Activated CD8-positive, alpha-beta T cell treated with anti-CD3 and anti-CD28 coated beads for 36 hours (primary cell): ENCODE data around the gene TMEM253. TPM values are rescaled to one million over a fixed set of nuclear protein-coding genes. Genes with fewer than 3 reads are reported as not detected.

Experiments
- ATAC-seq: fragments of 200-7000 bp; cut with Tn5 transposase; one replicate; pipeline ENCODE4 v1.10.0; 2021; ENCODE audit warnings: mild to moderate bottlenecking, moderate library complexity
- CTCF ChIA-PET: fragments of 350-600 bp; sonication (Branson Sonifier 250); formaldehyde crosslinking; loops from one replicate; lab custom pipeline; 2021; ENCODE audit warnings: antibody characterized with exemption; lab: Charles Lee
- POLR2A ChIA-PET: fragments of 350-600 bp; sonication (Branson Sonifier 250); formaldehyde crosslinking; loops from one replicate; lab custom pipeline; 2021; ENCODE audit warnings: antibody characterized with exemption; lab: Charles Lee
- DNase-seq: peaks from one replicate; pipeline ENCODE4 v3.0.0-alpha.2; 2020
- H3K27ac Mint-ChIP-seq: one replicate; pipeline ENCODE4 v1.8.0; 2021; ENCODE audit warnings: mild to moderate bottlenecking, mixed read lengths
- H3K27me3 Mint-ChIP-seq: one replicate; pipeline ENCODE4 v1.8.0; 2021; ENCODE audit warnings: mixed read lengths
- H3K36me3 Mint-ChIP-seq: one replicate; pipeline ENCODE4 v1.8.0; 2021; ENCODE audit warnings: low read depth, mixed read lengths
- H3K4me1 Mint-ChIP-seq: one replicate; pipeline ENCODE4 v1.8.0; 2021; ENCODE audit warnings: low read depth, mixed read lengths
- H3K4me3 Mint-ChIP-seq: one replicate; pipeline ENCODE4 v1.8.0; 2021; ENCODE audit warnings: mild to moderate bottlenecking, moderate library complexity, mixed read lengths
- H3K9me3 Mint-ChIP-seq: one replicate; pipeline ENCODE4 v1.8.0; 2021; ENCODE audit warnings: mixed read lengths
- intact Hi-C: fragments of 100-400 bp; cut with micrococcal nuclease; formaldehyde crosslinking; loops from one replicate; pipeline ENCODE4 v1.10.0; 2022
- total RNA-seq, 2 experiments: library from RNA; stranded (reverse); gene quantifications; one replicate each; pipeline ENCODE4 v1.2.3, GENCODE V29; 2021
- TF ChIP-seq, protein P1 (sequence below): fragments of 200-600 bp; IDR thresholded peaks from one replicate; pipeline ENCODE4 v1.8.0; 2022; ENCODE audit warnings: antibody characterized with exemption, mild to moderate bottlenecking

The TMEM253 gene
- total RNA-seq, 2 experiments from 2014 or later = not detected

DNA sequence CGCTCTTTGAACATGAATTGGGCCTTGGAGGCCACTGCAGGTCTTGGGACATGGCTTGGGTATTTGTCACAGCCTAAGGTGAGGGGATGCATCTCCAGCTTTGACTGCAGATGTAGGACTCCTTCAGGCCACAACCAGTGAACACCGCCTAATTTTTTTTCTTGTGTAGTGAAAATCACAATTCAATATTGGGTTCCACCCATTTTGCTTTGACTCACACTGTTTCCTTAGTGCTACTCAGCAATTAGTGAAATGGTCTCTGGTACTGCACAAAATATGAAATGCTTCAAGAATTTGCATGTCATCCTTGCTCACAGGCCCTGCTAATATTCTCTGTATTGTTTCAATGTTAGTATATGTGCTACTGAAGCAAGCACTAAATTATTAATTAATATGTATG, 12.5 kb downstream of the TMEM253 start:
- Mint-ChIP-seq H3K27ac (no peak overlapping the region), H3K4me1 (peaks cover 4% of the 10 kb centered on the region), H3K4me3 (no peak overlapping the region), H3K27me3 (no peaks in the 10 kb centered on the region), H3K36me3 (no peaks in the 10 kb centered on the region), H3K9me3 (no peaks in the 10 kb centered on the region)
- no peak for ATAC-seq
- intact Hi-C loops = no loop called here
- ChIA-PET CTCF (interaction anchor here (1.3 to 13.2 kb wide), 2 partner anchors 16 to 97 kb away, joined by 3 to 267 read pairs; no protein-coding TSS in a partner anchor), POLR2A (interaction anchor here (1.1 kb wide), 1 partner anchor 10 kb away, joined by 3 read pairs; no protein-coding TSS in a partner anchor)
- no peak for DNase-seq
- TF ChIP-seq, protein P1, sequence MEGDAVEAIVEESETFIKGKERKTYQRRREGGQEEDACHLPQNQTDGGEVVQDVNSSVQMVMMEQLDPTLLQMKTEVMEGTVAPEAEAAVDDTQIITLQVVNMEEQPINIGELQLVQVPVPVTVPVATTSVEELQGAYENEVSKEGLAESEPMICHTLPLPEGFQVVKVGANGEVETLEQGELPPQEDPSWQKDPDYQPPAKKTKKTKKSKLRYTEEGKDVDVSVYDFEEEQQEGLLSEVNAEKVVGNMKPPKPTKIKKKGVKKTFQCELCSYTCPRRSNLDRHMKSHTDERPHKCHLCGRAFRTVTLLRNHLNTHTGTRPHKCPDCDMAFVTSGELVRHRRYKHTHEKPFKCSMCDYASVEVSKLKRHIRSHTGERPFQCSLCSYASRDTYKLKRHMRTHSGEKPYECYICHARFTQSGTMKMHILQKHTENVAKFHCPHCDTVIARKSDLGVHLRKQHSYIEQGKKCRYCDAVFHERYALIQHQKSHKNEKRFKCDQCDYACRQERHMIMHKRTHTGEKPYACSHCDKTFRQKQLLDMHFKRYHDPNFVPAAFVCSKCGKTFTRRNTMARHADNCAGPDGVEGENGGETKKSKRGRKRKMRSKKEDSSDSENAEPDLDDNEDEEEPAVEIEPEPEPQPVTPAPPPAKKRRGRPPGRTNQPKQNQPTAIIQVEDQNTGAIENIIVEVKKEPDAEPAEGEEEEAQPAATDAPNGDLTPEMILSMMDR = no peak

DNA sequence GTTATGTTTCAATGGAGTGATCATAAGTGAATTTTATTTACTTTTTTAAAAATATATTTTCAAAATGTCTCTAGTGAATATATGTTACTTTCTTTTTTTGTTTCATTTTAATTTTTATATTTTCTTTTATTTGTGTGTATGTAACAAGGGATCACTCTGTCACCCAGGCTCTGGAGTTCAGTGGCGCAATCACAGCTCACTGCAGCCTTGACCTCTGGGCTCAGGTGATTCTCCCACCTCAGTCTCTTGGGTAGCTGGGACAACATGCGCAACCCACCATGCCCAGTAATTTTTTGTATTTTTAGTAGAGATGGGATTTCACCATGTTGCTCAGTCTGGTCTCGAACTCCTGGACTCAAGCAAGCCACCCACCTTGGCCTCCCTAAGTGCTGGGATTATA, 18.1 kb downstream of the TMEM253 start:
- ChIA-PET POLR2A (no interaction called here), CTCF (no interaction called here)
- TF ChIP-seq, protein P1 = no peak
- peaks cover 13% of the 10 kb centered on the region for H3K27me3 Mint-ChIP-seq
- H3K4me1 Mint-ChIP-seq = no peaks in the 10 kb centered on the region
- intact Hi-C loops = no loop called here
- no peaks in the 10 kb centered on the region for H3K36me3 Mint-ChIP-seq
- no peak overlapping the region for H3K4me3 Mint-ChIP-seq
- DNase-seq = no peak
- ATAC-seq = no peak
- no peak overlapping the region for H3K27ac Mint-ChIP-seq
- no peaks in the 10 kb centered on the region for H3K9me3 Mint-ChIP-seq

DNA sequence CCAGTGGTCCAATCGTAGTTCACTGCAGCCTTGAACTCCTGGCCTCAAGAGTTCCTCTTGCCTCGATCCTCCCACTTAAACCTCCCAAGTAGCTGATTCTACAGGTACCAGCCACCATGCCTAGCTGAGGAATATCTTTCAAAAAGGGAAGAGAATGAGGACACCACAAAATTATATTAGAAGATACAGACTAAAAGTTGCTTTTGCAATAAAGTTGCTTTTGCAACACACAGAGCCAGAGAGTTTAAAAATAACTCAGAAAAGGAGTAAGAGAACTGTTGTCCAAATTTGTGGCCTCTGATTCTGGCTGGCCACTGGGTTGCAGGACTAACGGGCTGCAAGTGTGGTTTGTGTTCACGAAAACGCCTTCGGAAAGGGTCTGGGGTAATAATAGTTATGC, 19.8 kb downstream of the TMEM253 start:
- peaks cover 17% of the 10 kb centered on the region for H3K27me3 Mint-ChIP-seq

DNA sequence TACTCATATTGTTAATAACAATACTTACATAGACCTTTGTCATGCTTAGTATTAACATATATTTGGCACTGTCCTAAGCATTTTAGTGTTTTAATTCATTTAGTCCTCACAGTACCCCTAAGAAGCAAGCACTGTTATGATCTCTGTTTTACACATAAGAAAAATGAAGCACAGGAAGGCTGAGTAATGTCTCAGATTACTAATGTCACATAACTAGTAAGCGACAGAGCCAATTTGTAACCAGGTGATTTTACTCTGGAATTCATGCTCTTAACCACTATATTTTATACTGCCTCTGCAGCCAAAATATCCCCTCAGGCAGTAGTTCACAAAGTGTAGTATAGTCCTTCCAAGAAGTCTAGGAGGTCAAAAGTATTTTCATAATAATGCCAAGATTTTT, 20.3 kb downstream of the TMEM253 start:
- no peak overlapping the region for H3K4me3 Mint-ChIP-seq
- no peaks in the 10 kb centered on the region for H3K4me1 Mint-ChIP-seq
- ChIA-PET CTCF (interaction anchor here (1.8 kb wide), 1 partner anchor 107 kb away, joined by 7 read pairs; no protein-coding TSS in a partner anchor), POLR2A (no interaction called here)
- H3K36me3 Mint-ChIP-seq = no peaks in the 10 kb centered on the region
- H3K27ac Mint-ChIP-seq = no peak overlapping the region
- TF ChIP-seq, protein P1 = no peak
- ATAC-seq = no peak
- no peaks in the 10 kb centered on the region for H3K9me3 Mint-ChIP-seq
- intact Hi-C loops = no loop called here
- no peak for DNase-seq
- peaks cover 18% of the 10 kb centered on the region for H3K27me3 Mint-ChIP-seq

More for the DNA sequence above, 19.8 kb downstream of the TMEM253 start:
- ATAC-seq = no peak
- Mint-ChIP-seq H3K27ac (no peak overlapping the region), H3K4me1 (no peaks in the 10 kb centered on the region), H3K9me3 (no peaks in the 10 kb centered on the region), H3K36me3 (no peaks in the 10 kb centered on the region), H3K4me3 (no peak overlapping the region)
- TF ChIP-seq, protein P1 = no peak
- intact Hi-C loops = no loop called here
- ChIA-PET POLR2A (no interaction called here), CTCF (interaction anchor here (1.2 kb wide), 1 partner anchor 362 kb away, joined by 4 read pairs; no protein-coding TSS in a partner anchor)
- no peak for DNase-seq

DNA sequence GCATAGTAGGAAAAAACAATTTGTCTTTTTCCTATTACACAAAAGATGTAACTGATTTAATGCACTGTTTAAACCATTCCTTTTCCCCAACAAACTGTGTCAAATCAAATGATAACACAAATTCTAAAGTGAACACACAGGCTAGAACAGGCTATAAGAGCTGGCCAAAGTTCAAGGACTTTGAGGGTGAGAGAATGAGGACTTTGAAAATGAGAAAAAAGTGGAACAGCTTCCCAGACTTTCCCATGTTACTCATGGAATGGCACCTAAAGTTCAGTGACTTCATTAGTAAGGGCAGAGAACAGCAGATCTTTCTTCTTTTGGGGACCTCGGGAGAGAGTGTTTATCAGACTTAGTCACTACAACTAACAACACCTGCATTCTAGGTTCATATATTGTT, 22.6 kb downstream of the TMEM253 start:
- ATAC-seq = no peak

More for the DNA sequence above, 22.6 kb downstream of the TMEM253 start:
- DNase-seq = no peak
- H3K9me3 Mint-ChIP-seq = no peaks in the 10 kb centered on the region
- intact Hi-C loops = no loop called here
- no peak overlapping the region for H3K27ac Mint-ChIP-seq
- no peak overlapping the region for H3K4me3 Mint-ChIP-seq
- ChIA-PET POLR2A (interaction anchor here (1.2 kb wide), 1 partner anchor 10 kb away, joined by 3 read pairs; no protein-coding TSS in a partner anchor), CTCF (interaction anchor here (0.7 to 3.4 kb wide), 7 partner anchors 14 to 152 kb away, joined by 3 to 25 read pairs (median 6); no protein-coding TSS in a partner anchor)
- no peaks in the 10 kb centered on the region for H3K4me1 Mint-ChIP-seq
- TF ChIP-seq, protein P1 = no peak
- H3K36me3 Mint-ChIP-seq = no peaks in the 10 kb centered on the region
- peaks cover 28% of the 10 kb centered on the region for H3K27me3 Mint-ChIP-seq
